ENCODE measurements around the gene TXNDC17. TPM values are rescaled to one million over a fixed set of nuclear protein-coding genes. Genes with fewer than 3 reads are reported as not detected.

Gene TXNDC17
- total RNA-seq, 1 experiment from 2014 or later, result 137 TPM

GRCh38 chr17:6684881-6685767 lies 44.3 kb downstream of the TXNDC17 start:
- Histone ChIP-seq H3K9me3 (ENCODE audit: control insufficient read depth, insufficient read depth, low read depth, low read length) (no peaks in the 10 kb centered on the region), H3K4me3 (ENCODE audit: low read depth in 2 of 2, low read length in 2 of 2) (no peak overlapping the region), H3K27me3 (ENCODE audit: control insufficient read depth, insufficient read depth, low read length) (peaks cover under 1% of the 10 kb centered on the region; the same call in 1 of the 2 replicates), H3K27ac (ENCODE audit: low read length) (no peak overlapping the region), H3K4me1 (ENCODE audit: control insufficient read depth, insufficient read depth, low read length) (no peaks in the 10 kb centered on the region), H3K36me3 (ENCODE audit: control insufficient read depth, insufficient read depth, low read length) (no peaks in the 10 kb centered on the region)
- in situ Hi-C loops (cut with HindIII; ENCODE audit: low pct_unique_long_range_greater_than_20kb, low sequenced_read_pairs), result no loop called here
- TF ChIP-seq TCF7L2 (IDR thresholded peaks at IDR 0.05; ENCODE audit: low read depth, low read length) (no peak), POLR2AphosphoS5 (IDR thresholded peaks at IDR 0.05; ENCODE audit: low read depth, low read length) (no peak), CTCF (IDR thresholded peaks at IDR 0.05) (no peak), SIN3A (IDR thresholded peaks at IDR 0.05; ENCODE audit: borderline replicate concordance, insufficient read depth, low read depth, low read length) (no peak), REST (IDR thresholded peaks at IDR 0.05; ENCODE audit: insufficient read depth in 1 of 2, low read depth in 2 of 2, low read length in 1 of 2) (no peak)
- CTCF ChIA-PET, result no interaction called here
- DNase-seq (ENCODE audit: low read depth, low spot score) (no peak), ATAC-seq (no peak)
- no TSS peak for BruUV-seq (replicated peaks)
- intact Hi-C loops (cut with micrococcal nuclease; ENCODE audit: unreplicated experiment), result no loop called here
- POLR2A ChIA-PET, result no interaction called here

GRCh38 chr17:6686026-6686425 lies 45.2 kb downstream of the TXNDC17 start:
- Histone ChIP-seq H3K36me3 (ENCODE audit: control insufficient read depth, insufficient read depth, low read length) (no peaks in the 10 kb centered on the region), H3K4me1 (ENCODE audit: control insufficient read depth, insufficient read depth, low read length) (no peaks in the 10 kb centered on the region), H3K27ac (ENCODE audit: low read length) (no peak overlapping the region), H3K9me3 (ENCODE audit: control insufficient read depth, insufficient read depth, low read depth, low read length) (no peaks in the 10 kb centered on the region), H3K4me3 (ENCODE audit: low read depth in 2 of 2, low read length in 2 of 2) (no peak overlapping the region), H3K27me3 (ENCODE audit: control insufficient read depth, insufficient read depth, low read length) (no peaks in the 10 kb centered on the region)
- intact Hi-C loops (cut with micrococcal nuclease; ENCODE audit: unreplicated experiment) (no loop called here), in situ Hi-C loops (cut with HindIII; ENCODE audit: low pct_unique_long_range_greater_than_20kb, low sequenced_read_pairs) (no loop called here)
- ATAC-seq (no peak), DNase-seq (ENCODE audit: low read depth, low spot score) (no peak)
- CTCF ChIA-PET, result no interaction called here
- no TSS peak for BruUV-seq (replicated peaks)
- no peak for TF ChIP-seq POLR2AphosphoS5 (IDR thresholded peaks at IDR 0.05; ENCODE audit: low read depth, low read length)
- TF ChIP-seq CTCF (IDR thresholded peaks at IDR 0.05), result no peak
- no peak for TF ChIP-seq REST (IDR thresholded peaks at IDR 0.05; ENCODE audit: insufficient read depth in 1 of 2, low read depth in 2 of 2, low read length in 1 of 2)
- no peak for TF ChIP-seq SIN3A (IDR thresholded peaks at IDR 0.05; ENCODE audit: borderline replicate concordance, insufficient read depth, low read depth, low read length)
- no peak for TF ChIP-seq TCF7L2 (IDR thresholded peaks at IDR 0.05; ENCODE audit: low read depth, low read length)
- POLR2A ChIA-PET, result no interaction called here

Data from Panc1 (cell line).